ENCODE results near the gene PSD2. TPM values are rescaled to one million over a fixed set of nuclear protein-coding genes. Genes with fewer than 3 reads are reported as not detected.

The PSD2 gene
- total RNA-seq, 1 experiment from 2014 or later: not detected

DNA sequence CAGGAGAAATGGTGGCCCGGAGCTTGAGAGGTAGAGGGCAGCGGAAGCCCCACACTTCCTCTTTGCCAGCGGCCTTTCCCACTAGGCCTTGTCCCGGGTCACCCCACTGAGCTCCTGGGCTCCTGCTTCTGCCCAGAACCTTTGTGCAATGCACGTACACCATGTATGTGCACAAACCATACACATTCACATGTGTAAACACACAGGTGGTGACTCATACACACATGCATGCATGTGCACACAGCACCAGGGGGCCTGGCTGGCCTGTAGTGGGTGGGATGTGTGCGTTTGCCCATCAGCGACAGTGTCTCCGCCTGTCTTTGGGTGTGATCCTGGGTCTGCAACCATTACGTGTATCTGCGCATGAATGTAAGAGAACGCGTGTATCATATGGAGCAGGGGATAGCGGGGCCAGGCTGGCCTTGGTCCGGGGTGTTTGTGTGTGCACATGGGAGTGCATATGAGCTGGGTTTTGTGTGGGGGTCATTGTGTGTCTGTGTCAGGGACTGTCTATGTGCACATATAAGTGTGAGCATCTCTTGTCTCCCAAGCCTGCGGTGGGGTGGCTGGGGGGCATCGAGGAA lies 43.7 kb downstream of the PSD2 start:
- H3K27me3 ChIP-seq (ENCODE audit: low read length): no peaks in the 10 kb centered on the region
- no peaks in the 10 kb centered on the region for H3K36me3 ChIP-seq (ENCODE audit: insufficient read depth, low read length)
- H3K9me3 ChIP-seq (ENCODE audit: low read length): no peaks in the 10 kb centered on the region
- no peaks in the 10 kb centered on the region for H3K4me1 ChIP-seq (ENCODE audit: low read length)
- no peak overlapping the region for H3K27ac ChIP-seq (ENCODE audit: low read length)
- no peaks in the 10 kb centered on the region for H3K79me2 ChIP-seq (ENCODE audit: low read length)
- H4K20me1 ChIP-seq (ENCODE audit: insufficient read depth, low read depth, low read length): no peaks in the 10 kb centered on the region
- H2AFZ ChIP-seq (ENCODE audit: low read length): no peak overlapping the region
- H3K4me3 ChIP-seq (ENCODE audit: low read length): no peak overlapping the region
- DNase-seq: no peak
- H3K9me2 ChIP-seq (replicated peaks; ENCODE audit: insufficient read depth, low read length): no peaks in the 10 kb centered on the region
- H3K4me2 ChIP-seq (ENCODE audit: low read depth, low read length, poor library complexity, severe bottlenecking): no peak overlapping the region
- no peak overlapping the region for H3K9ac ChIP-seq (ENCODE audit: low read length)

GRCh38 chr5:139839918-139840317 lies 44.3 kb downstream of the PSD2 start:
- Histone ChIP-seq H3K4me2 (ENCODE audit: low read depth, low read length, poor library complexity, severe bottlenecking) (no peak overlapping the region), H4K20me1 (ENCODE audit: insufficient read depth, low read depth, low read length) (no peaks in the 10 kb centered on the region), H3K4me3 (ENCODE audit: low read length) (no peak overlapping the region), H3K36me3 (ENCODE audit: insufficient read depth, low read length) (no peaks in the 10 kb centered on the region), H2AFZ (ENCODE audit: low read length) (no peak overlapping the region), H3K9me2 (replicated peaks; ENCODE audit: insufficient read depth, low read length) (no peaks in the 10 kb centered on the region), H3K9ac (ENCODE audit: low read length) (no peak overlapping the region), H3K27me3 (ENCODE audit: low read length) (no peaks in the 10 kb centered on the region), H3K4me1 (ENCODE audit: low read length) (no peaks in the 10 kb centered on the region), H3K9me3 (ENCODE audit: low read length) (no peaks in the 10 kb centered on the region), H3K27ac (ENCODE audit: low read length) (no peak overlapping the region), H3K79me2 (ENCODE audit: low read length) (no peaks in the 10 kb centered on the region)
- DNase-seq: no peak

GRCh38 chr5:139841549-139841948 lies 45.9 kb downstream of the PSD2 start:
- H3K27me3 ChIP-seq (ENCODE audit: low read length): no peaks in the 10 kb centered on the region
- H3K79me2 ChIP-seq (ENCODE audit: low read length): no peaks in the 10 kb centered on the region
- no peaks in the 10 kb centered on the region for H3K9me2 ChIP-seq (replicated peaks; ENCODE audit: insufficient read depth, low read length)
- H4K20me1 ChIP-seq (ENCODE audit: insufficient read depth, low read depth, low read length): no peaks in the 10 kb centered on the region
- no peaks in the 10 kb centered on the region for H3K36me3 ChIP-seq (ENCODE audit: insufficient read depth, low read length)
- no peak overlapping the region for H2AFZ ChIP-seq (ENCODE audit: low read length)
- no peak overlapping the region for H3K9ac ChIP-seq (ENCODE audit: low read length)
- H3K4me2 ChIP-seq (ENCODE audit: low read depth, low read length, poor library complexity, severe bottlenecking): no peak overlapping the region
- no peaks in the 10 kb centered on the region for H3K4me1 ChIP-seq (ENCODE audit: low read length)
- H3K9me3 ChIP-seq (ENCODE audit: low read length): no peaks in the 10 kb centered on the region
- H3K27ac ChIP-seq (ENCODE audit: low read length): no peak overlapping the region
- H3K4me3 ChIP-seq (ENCODE audit: low read length): no peak overlapping the region
- DNase-seq: no peak

- Histone ChIP-seq H3K79me2 (ENCODE audit: low read length) (no peaks in the 10 kb centered on the region), H4K20me1 (ENCODE audit: insufficient read depth, low read depth, low read length) (no peaks in the 10 kb centered on the region), H3K9ac (ENCODE audit: low read length) (no peak overlapping the region), H3K4me3 (ENCODE audit: low read length) (no peak overlapping the region), H3K36me3 (ENCODE audit: insufficient read depth, low read length) (no peaks in the 10 kb centered on the region), H2AFZ (ENCODE audit: low read length) (no peak overlapping the region), H3K27ac (ENCODE audit: low read length) (no peak overlapping the region), H3K4me1 (ENCODE audit: low read length) (no peaks in the 10 kb centered on the region), H3K4me2 (ENCODE audit: low read depth, low read length, poor library complexity, severe bottlenecking) (no peak overlapping the region), H3K9me2 (replicated peaks; ENCODE audit: insufficient read depth, low read length) (no peaks in the 10 kb centered on the region), H3K27me3 (ENCODE audit: low read length) (no peaks in the 10 kb centered on the region), H3K9me3 (ENCODE audit: low read length) (no peaks in the 10 kb centered on the region)
- no peak for DNase-seq
Observed at GRCh38 chr5:139842321-139842720, 46.7 kb downstream of the PSD2 start.

DNA sequence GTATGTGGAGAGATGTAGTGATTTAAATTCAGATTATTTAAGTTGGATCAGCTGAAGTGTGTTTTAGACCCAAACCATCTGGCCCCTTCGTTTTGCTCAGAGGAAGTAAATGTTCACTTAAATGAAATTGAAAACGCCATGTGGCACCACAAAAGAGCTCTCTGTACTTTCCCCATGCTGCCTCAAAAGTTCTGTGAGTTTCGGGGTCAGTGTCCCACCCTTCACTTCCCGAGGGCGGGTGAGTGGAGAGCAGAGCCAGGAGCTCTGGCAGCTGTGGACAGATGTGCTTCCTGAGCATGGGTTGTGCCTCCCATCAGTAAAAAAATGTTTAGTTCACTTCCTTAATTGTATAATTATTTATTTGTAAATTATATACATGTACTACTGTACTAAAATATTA lies 48.4 kb downstream of the PSD2 start:
- Histone ChIP-seq H3K79me2 (ENCODE audit: low read length) (no peaks in the 10 kb centered on the region), H3K4me2 (ENCODE audit: low read depth, low read length, poor library complexity, severe bottlenecking) (no peak overlapping the region), H3K4me1 (ENCODE audit: low read length) (peaks cover 2% of the 10 kb centered on the region; the same call in 1 of the 2 replicates), H3K27me3 (ENCODE audit: low read length) (no peaks in the 10 kb centered on the region), H3K27ac (ENCODE audit: low read length) (no peak overlapping the region), H2AFZ (ENCODE audit: low read length) (no peak overlapping the region), H3K9ac (ENCODE audit: low read length) (no peak overlapping the region), H3K9me3 (ENCODE audit: low read length) (no peaks in the 10 kb centered on the region), H3K9me2 (replicated peaks; ENCODE audit: insufficient read depth, low read length) (no peaks in the 10 kb centered on the region), H3K36me3 (ENCODE audit: insufficient read depth, low read length) (no peaks in the 10 kb centered on the region), H4K20me1 (ENCODE audit: insufficient read depth, low read depth, low read length) (no peaks in the 10 kb centered on the region), H3K4me3 (ENCODE audit: low read length) (no peak overlapping the region)
- no peak for DNase-seq

DNA sequence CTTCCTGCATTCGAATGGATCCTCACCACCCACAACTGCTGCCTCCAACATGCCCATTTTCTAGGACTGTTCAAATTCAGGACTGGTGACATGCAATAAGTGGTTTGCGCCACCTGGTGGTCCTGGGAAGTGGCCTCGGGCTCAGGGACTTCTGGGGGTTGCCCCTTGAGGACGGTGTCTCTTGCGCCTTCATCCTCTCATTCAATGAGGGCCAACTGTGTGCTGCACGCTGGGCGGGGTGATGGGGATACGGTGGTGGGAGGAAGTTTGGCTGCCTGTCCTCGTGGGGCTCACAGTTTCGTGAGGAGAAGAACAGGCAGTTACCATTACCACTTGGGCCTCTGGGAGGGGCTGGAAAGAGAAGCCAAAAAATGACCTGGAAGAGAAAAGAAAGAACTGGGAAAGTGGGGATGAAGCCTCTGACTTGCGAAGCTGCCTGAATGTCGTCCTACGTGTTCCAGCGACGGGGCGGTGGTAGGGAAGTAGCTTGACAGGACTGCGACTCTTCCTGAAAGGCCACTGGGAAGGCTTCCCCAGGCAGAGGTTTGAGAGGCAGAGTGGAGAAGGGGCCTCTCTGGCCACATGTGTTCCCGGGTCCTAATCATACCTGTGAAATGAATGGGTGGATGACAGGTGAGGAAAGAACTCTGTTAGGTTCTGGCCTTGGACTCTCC lies 49.0 kb downstream of the PSD2 start:
- Histone ChIP-seq H3K27me3 (ENCODE audit: low read length) (no peaks in the 10 kb centered on the region), H3K4me2 (ENCODE audit: low read depth, low read length, poor library complexity, severe bottlenecking) (no peak overlapping the region), H3K4me3 (ENCODE audit: low read length) (no peak overlapping the region), H4K20me1 (ENCODE audit: insufficient read depth, low read depth, low read length) (no peaks in the 10 kb centered on the region), H3K27ac (ENCODE audit: low read length) (no peak overlapping the region), H3K9me3 (ENCODE audit: low read length) (no peaks in the 10 kb centered on the region), H3K9me2 (replicated peaks; ENCODE audit: insufficient read depth, low read length) (no peaks in the 10 kb centered on the region), H3K79me2 (ENCODE audit: low read length) (no peaks in the 10 kb centered on the region), H3K4me1 (ENCODE audit: low read length) (peaks cover 2% of the 10 kb centered on the region; the same call in 1 of the 2 replicates), H2AFZ (ENCODE audit: low read length) (no peak overlapping the region), H3K36me3 (ENCODE audit: insufficient read depth, low read length) (no peaks in the 10 kb centered on the region), H3K9ac (ENCODE audit: low read length) (no peak overlapping the region)
- peak; percentile 91 for DNase-seq

- DNase-seq: no peak
- Histone ChIP-seq H3K9me3 (ENCODE audit: low read length) (no peaks in the 10 kb centered on the region), H2AFZ (ENCODE audit: low read length) (no peak overlapping the region), H3K4me3 (ENCODE audit: low read length) (no peak overlapping the region), H3K36me3 (ENCODE audit: insufficient read depth, low read length) (no peaks in the 10 kb centered on the region), H3K27ac (ENCODE audit: low read length) (no peak overlapping the region), H3K79me2 (ENCODE audit: low read length) (no peaks in the 10 kb centered on the region), H4K20me1 (ENCODE audit: insufficient read depth, low read depth, low read length) (no peaks in the 10 kb centered on the region), H3K9me2 (replicated peaks; ENCODE audit: insufficient read depth, low read length) (no peaks in the 10 kb centered on the region), H3K4me1 (ENCODE audit: low read length) (peaks cover 2% of the 10 kb centered on the region; the same call in 1 of the 2 replicates), H3K9ac (ENCODE audit: low read length) (no peak overlapping the region), H3K4me2 (ENCODE audit: low read depth, low read length, poor library complexity, severe bottlenecking) (no peak overlapping the region), H3K27me3 (ENCODE audit: low read length) (no peaks in the 10 kb centered on the region)
Observed at GRCh38 chr5:139845846-139846681, 50.5 kb downstream of the PSD2 start.

GRCh38 chr5:139847091-139847490 lies 51.5 kb downstream of the PSD2 start:
- no peaks in the 10 kb centered on the region for H3K9me3 ChIP-seq (ENCODE audit: low read length)
- H3K9ac ChIP-seq (ENCODE audit: low read length): no peak overlapping the region
- DNase-seq: no peak
- no peak overlapping the region for H3K4me2 ChIP-seq (ENCODE audit: low read depth, low read length, poor library complexity, severe bottlenecking)
- no peak overlapping the region for H3K4me3 ChIP-seq (ENCODE audit: low read length)
- no peaks in the 10 kb centered on the region for H3K36me3 ChIP-seq (ENCODE audit: insufficient read depth, low read length)
- H3K79me2 ChIP-seq (ENCODE audit: low read length): no peaks in the 10 kb centered on the region
- H2AFZ ChIP-seq (ENCODE audit: low read length): no peak overlapping the region
- no peak overlapping the region for H3K27ac ChIP-seq (ENCODE audit: low read length)
- no peaks in the 10 kb centered on the region for H4K20me1 ChIP-seq (ENCODE audit: insufficient read depth, low read depth, low read length)
- H3K9me2 ChIP-seq (replicated peaks; ENCODE audit: insufficient read depth, low read length): no peaks in the 10 kb centered on the region
- no peaks in the 10 kb centered on the region for H3K27me3 ChIP-seq (ENCODE audit: low read length)
- H3K4me1 ChIP-seq (ENCODE audit: low read length): peaks cover 2% of the 10 kb centered on the region; the same call in 1 of the 2 replicates

Measured in Karpas-422 (cell line).